ENCODE measurements around the gene SSH3.

The SSH3 gene

DNA sequence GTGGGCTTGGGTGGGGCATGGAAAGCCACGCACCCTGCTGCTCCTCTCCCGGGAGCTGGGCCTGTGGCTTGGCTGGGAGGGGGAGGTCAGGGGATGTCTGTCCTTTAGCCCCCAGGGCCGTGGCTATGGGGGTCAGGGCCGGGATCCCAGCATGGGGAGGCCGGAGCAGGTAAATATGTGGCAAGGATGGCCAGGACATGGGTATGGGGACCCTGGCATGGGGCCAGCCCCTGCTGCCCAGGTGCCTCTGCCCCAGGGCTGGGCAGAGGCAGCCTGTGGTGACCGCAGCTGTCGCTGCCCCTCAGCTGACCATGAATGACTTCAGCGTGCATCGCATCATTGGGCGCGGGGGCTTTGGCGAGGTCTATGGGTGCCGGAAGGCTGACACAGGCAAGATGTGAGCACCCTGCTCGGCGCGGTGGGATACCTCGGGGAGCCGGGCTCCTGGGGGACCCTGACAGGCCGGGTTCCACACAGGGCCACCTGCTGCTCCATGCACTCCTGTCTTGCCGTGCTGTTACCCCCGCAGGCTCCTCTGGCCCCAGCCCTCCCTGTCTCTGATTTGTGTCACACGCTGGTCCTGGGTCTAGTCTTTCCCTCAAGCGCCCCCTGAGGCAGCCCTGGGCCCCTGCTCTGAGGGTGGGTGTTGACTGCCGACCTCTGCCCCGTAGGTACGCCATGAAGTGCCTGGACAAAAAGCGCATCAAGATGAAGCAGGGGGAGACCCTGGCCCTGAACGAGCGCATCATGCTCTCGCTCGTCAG lies 22.4 kb upstream of the SSH3 start:
- DNase-seq = no peak

DNA sequence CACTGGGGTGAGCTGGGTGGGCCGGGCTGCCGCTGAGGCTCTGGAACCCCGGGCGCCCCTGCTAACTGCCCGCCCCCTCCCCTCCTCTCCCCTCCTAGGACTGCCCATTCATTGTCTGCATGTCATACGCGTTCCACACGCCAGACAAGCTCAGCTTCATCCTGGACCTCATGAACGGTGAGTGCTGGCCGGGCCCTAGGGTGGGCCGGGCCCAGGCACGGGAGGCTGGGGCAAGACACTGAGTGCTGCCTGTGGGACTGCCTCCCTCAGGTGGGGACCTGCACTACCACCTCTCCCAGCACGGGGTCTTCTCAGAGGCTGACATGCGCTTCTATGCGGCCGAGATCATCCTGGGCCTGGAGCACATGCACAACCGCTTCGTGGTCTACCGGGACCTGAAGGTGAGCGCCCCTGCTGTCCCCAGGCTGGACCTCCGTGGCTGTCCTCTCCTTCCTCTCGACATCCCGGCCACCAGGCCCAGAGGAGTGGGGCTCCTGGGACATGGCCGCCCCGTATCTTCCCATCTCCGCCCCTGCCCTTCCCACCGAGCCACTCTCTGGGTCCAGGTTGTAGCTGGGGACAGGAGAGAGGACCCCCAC lies 21.7 kb upstream of the SSH3 start:
- DNase-seq = no peak

DNA sequence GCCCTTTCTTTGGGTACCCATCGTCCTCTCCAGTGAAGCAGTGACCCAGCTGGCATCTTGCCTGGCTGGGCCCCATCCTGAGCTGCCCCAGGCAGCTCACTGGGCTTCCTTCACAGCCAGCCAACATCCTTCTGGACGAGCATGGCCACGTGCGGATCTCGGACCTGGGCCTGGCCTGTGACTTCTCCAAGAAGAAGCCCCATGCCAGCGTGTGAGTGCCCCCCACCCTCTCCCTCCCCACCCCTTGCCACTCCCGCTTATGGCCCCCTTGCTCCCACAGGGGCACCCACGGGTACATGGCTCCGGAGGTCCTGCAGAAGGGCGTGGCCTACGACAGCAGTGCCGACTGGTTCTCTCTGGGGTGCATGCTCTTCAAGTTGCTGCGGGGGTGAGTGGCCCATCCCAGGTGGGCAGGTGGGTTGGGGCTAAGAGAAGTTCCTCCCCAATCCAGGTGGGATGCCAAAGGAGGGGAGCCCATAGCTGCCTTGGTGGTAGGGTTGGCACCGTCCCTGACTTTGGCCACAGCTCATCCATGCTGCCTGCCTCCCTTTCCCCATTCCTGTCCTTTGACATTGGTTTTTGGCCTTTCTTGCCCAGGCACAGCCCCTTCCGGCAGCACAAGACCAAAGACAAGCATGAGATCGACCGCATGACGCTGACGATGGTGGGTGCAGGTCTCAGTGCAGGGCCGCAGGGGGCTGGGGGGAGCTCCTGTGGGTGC lies 21.0 kb upstream of the SSH3 start:
- DNase-seq = no peak

DNA sequence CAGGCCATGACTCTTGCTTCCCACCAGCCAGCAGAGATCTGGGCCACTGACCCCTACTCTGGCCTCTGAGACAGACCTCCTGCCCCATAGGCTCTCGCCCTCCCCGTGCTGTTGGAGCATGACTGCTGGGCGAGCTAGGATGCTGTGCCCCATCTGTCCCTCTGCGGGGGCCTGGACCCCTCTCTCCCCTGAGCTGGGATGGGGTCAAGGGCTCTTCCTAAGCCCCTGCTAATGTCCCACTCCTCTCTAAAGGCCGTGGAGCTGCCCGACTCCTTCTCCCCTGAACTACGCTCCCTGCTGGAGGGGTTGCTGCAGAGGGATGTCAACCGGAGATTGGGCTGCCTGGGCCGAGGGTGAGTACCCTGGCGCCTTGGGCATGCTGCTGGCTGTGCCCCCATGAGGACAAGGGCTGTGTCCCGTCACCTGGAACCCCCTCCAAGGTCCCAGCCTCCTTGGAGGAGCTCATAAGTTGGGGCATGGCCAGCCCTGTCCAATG lies 20.4 kb upstream of the SSH3 start:
- no peak for DNase-seq

DNA sequence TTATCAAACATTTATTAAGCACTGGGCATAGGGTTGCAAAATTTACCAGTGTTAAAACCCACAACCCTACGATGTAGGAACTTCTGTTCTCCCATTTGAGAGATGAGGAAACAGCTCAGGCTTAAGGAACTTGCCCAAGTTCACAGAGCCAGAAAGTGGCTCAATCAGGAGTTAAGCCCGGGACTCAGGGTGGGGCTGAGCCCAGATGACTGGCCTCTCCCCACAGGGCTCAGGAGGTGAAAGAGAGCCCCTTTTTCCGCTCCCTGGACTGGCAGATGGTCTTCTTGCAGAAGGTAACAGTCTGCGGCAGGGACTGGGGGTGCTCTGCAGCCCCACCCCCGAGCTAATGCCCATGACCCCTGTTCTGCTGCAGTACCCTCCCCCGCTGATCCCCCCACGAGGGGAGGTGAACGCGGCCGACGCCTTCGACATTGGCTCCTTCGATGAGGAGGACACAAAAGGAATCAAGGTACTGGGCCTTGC lies 19.8 kb upstream of the SSH3 start:
- DNase-seq = no peak

DNA sequence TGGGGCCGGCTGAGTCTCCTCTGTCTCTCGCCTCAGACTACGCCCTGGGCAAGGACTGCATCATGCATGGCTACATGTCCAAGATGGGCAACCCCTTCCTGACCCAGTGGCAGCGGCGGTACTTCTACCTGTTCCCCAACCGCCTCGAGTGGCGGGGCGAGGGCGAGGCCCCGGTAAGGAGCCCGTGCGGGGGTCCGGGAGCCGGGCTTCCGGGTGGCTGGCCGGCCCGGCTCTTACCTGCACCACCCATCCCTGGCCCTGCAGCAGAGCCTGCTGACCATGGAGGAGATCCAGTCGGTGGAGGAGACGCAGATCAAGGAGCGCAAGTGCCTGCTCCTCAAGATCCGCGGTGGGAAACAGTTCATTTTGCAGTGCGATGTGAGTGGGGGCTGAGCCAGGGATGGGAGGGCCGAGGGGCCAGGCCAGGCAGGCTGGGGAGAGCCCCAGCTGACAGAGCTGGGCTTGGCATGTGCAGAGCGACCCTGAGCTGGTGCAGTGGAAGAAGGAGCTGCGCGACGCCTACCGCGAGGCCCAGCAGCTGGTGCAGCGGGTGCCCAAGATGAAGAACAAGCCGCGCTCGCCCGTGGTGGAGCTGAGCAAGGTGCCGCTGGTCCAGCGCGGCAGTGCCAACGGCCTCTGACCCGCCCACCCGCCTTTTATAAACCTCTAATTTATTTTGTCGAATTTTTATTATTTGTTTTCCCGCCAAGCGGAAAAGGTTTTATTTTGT lies 18.4 kb upstream of the SSH3 start:
- DNase-seq = no peak

DNA sequence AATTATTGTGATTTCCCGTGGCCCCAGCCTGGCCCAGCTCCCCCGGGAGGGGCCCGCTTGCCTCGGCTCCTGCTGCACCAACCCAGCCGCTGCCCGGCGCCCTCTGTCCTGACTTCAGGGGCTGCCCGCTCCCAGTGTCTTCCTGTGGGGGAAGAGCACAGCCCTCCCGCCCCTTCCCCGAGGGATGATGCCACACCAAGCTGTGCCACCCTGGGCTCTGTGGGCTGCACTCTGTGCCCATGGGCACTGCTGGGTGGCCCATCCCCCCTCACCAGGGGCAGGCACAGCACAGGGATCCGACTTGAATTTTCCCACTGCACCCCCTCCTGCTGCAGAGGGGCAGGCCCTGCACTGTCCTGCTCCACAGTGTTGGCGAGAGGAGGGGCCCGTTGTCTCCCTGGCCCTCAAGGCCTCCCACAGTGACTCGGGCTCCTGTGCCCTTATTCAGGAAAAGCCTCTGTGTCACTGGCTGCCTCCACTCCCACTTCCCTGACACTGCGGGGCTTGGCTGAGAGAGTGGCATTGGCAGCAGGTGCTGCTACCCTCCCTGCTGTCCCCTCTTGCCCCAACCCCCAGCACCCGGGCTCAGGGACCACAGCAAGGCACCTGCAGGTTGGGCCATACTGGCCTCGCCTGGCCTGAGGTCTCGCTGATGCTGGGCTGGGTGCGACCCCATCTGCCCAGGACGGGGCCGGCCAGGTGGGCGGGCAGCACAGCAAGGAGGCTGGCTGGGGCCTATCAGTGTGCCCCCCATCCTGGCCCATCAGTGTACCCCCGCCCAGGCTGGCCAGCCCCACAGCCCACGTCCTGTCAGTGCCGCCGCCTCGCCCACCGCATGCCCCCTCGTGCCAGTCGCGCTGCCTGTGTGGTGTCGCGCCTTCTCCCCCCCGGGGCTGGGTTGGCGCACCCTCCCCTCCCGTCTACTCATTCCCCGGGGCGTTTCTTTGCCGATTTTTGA lies 17.5 kb upstream of the SSH3 start:
- DNase-seq = no peak

DNA sequence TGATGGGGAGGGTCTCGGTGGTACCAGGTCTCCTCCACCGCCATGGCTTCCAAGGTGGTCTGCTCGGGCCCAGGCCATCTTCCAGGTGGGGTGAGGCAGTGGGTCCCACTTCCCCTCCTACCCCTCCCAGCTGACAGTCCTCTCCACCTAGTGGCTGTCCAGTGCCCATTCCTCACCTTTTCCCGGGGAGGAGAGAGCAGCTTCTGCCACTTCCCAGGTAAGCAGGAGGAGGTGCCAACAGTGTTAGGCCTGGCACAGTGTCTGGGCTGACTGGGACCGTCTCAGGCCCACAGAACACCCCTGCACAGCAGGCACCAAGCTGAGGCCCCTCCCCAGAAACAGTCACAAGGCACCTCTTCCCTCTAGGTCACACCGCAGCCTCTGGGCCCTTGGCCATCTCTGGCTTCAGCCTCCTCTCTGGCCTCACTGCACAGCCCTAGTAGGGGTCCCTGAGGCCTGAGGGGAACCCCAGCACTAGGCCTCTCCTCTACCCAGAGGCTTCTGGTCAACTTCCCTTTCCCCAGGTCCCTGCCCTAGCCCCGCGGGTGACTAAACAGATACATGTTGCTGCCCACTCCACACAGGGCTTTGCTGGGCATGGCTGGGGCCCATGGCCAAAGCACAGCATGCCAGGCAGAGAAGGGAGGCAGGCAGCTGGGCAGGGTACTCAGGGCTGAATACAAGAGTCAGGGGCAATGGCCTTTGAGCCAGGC lies 16.6 kb upstream of the SSH3 start:
- DNase-seq = no peak

DNA sequence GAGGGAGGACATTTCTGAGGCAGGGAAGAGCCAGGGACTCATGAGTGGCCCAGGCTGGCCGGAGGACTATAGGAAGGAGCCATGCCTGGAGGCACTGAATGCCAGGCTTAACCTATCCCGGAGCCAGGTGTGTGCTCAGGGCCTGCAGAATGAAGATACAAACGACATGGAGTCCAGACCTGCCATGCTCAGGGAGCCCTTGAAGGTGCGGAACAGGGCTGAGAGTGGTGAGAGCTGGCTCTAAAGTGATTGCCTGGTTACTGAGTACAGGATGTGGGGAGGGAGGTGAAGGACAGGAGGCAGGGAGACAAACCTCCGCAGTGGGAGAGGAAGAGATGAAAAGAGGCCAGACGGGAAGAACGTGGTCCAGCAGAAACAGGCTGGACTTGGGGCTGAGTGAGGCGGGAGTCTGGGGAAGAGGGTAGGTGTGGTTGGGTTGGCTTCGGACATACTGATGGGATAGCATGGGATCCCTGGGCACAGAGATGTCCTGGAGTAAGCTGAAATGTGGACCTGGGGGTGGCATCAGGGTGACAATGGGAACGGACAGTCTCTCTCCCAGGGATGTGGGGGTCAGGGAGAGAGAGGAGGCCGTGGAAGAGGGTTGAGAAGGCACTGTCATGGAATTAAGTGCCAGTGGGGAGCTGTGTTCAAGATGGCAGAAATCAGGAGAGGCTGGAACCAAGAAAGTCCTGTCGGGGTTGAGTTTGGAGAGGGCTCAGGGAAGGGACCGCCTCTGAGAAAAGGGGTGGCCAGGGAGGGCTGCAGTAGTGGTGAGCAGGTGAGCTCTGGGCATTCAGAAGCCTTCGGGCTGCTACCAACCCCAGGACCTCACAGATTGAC lies 15.8 kb upstream of the SSH3 start:
- no peak for DNase-seq

DNA sequence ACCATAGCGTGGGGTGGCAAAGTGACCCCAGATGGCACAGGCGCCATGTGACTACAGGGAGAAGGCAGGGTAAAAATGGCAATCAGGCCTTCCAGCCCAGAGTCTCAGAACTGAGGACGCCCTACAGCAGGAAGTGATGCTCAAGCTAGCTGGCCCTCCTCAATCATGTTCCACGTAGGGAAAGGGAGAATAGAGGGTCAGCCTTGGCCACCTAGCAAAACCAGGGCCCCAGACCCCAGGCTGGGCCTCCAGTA lies 15.2 kb upstream of the SSH3 start:
- no peak for DNase-seq

DNA sequence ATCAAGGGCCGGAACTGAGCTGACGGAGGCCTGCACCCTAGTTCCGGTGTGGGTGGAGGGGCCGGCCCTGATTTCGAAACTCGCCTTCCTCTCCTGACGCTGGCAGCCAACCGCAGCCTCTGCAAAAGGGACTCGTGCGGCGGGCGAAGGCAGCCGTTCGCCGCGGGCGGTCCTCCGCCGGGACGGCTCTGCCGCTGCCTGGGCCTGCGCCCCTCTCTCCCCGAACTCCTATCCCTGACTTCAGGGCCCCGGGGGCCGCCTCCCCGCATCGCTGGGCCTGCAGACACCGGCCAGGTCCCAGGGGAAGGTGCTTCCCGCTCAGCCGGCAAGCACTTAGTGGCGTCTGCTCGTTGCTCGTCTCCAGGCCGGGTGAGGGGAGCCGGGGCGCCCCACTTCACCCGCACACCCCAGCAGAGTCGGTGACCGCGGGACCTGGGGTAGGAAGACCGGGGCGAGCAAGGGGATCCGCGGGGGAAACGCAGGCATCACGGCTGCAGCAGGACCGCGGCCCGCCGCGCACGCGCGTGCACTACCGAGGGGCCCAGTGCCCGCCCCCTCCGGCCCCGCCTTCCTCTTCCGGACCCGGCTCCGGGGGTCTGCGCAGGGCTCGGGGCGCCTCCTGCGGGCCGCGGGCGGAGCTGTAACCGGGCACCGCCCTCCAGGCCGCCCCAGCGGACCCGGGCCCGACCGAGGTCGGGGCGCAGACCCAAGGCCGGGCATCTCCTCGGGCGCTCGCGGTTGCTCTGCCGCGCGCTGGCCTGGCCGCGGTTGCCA lies 14.7 kb upstream of the SSH3 start:
- peak; percentile 57 to 86 for DNase-seq

DNA sequence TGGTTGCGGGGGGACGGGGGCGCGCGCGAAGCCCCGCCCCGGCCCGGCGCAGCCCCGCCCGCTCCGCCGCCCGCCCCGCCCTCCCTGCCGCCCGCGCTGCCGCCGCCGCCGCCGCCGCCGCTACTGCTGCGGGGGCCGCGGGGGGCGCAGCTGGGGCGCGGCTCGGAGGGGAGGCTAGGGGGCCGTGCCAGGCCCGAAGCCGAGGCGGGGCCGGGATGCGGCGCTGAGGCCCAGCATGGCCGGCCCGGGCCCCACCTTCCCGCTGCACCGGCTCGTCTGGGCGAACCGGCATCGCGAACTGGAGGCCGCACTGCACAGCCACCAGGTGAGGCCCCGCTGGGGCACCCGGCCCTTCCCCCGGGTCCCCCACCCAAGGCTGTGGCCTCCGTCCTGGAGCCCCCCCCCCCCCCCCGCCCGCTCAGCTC lies 14.1 kb upstream of the SSH3 start, which contains the start of gene ANKRD13D:
TSS of gene ANKRD13D (plus strand) at position 78 of the 425 bp plus-strand sequence. CDS start at position 236, 158 bp downstream.
- DNase-seq = no peak

DNA sequence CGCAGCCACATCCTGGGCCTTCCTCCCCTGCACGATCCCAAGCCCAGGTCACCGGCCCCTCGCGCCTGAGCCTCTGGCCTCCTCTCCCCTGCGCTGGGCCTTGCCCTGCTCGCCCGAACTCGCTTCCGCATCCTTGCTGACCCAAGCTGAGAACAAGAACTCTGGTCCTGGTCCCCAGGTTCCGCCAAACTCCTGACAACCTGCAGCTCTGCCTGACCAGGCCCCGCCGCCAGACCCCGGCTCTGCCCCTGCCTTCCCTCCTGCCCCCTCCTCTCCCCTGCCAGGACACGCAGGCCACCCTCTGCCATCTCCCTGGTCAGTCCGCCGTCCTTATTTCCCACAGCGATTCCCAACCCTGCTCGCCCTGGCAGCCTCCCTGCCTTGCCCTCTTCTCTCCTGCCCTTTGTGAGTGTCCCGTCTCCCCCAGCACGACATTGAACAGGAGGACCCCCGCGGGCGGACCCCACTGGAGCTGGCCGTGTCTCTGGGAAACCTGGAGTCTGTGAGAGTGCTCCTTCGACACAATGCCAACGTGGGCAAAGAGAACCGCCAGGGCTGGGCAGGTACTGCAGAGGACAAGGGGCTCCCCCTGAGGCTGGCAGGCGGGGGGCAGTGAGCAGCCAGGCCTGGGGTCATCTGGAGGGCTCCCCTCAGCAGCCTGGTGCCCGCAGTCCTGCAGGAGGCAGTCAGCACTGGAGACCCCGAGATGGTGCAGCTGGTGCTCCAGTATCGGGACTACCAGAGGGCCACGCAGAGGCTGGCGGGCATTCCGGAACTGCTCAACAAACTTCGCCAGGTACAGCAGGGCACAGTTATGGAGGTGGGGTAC lies 13.5 kb upstream of the SSH3 start:
- no peak for DNase-seq

DNA sequence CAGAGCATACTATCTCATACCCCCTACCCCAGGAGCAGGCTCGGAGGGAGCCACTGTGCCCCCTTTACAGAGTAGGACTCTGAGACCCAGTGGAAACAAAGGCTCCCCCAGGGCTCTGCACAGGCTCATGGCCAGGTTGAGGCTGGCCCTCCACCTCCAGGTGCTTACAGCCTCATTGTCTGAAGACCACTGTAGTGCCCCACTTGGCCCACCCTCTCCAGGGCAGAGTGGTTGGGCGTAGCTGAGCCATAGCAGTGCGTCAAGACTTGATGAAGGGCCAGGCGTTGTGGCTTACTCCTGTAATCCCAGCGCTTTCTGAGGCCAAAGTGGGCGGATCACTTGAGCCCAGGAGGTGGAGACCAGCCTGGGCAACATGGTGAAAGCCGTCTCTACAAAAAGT lies 12.5 kb upstream of the SSH3 start:
- no peak for DNase-seq

DNA sequence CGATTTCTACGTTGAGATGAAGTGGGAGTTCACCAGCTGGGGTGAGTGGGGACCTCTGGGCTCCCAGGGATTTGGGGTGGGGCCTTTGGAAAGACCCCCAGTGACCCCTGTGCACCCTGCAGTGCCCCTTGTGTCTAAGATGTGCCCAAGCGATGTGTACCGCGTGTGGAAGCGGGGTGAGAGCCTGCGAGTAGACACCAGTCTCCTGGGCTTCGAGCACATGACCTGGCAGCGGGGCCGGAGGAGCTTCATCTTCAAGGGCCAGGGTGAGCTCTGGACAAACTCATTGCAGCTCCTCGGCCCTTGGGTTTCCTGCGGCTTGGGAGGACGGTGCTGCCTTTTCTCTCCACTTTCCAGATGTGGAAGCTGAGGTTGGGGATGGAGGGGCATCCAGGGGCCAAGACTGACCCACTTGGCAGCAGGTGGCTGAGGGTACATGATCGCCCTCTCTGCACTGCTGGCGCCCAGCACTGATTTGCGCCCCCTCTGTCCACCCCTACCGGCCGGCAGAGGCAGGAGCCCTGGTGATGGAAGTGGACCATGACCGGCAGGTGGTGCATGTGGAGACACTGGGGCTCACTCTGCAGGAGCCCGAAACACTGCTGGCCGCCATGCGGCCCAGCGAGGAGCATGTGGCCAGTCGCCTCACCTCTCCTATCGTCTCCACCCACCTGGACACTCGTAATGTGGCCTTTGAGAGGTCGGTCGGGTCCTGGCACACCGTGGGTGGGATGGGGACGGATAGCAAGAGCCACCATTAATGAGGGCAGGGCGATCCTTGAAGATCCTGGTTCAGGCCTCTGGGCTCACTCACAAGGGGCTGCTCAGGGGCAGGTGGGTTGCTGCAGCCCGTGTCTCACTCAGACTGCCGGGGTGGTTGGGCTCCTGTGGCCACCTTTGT lies 11.6 kb upstream of the SSH3 start:
- no peak for DNase-seq

DNA sequence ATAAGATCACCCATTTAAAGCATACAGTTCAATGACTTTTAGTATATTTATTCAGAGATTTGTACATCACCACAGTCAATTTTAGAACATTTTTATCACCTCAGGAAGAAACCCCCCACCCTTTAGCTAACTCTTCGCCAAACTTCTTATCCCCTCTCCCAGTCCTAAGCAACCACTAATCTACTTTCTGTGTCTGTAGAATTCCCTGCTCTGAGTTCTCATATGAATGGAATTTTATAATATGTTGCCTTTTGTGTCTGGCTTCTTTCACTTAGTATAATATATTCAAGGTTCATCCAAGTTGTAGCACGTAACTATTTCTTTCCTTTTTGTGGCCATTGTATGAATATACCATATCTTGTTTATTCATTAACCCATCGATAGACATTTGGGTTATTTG lies 10.7 kb upstream of the SSH3 start:
- no peak for DNase-seq

DNA sequence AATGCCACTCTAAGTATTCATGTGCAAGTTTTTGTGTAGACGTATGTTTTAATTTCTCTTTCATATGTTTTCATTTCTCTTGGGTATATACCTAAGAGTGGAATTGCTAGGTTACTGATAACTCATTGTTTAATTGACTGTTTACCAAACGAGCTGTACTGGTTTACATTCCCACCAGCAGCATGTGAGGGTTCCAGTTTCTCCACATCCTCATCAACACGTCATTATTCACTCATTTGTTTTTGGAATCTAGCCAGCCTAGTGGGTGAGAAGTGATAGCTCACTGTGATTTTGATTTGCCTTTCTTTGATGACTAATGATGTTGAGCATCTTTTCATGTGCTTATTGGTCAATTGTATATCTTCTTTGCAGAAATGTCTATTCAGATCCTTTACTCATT lies 10.2 kb upstream of the SSH3 start:
- DNase-seq = peak in 1 of 2 experiments; percentile 35

DNA sequence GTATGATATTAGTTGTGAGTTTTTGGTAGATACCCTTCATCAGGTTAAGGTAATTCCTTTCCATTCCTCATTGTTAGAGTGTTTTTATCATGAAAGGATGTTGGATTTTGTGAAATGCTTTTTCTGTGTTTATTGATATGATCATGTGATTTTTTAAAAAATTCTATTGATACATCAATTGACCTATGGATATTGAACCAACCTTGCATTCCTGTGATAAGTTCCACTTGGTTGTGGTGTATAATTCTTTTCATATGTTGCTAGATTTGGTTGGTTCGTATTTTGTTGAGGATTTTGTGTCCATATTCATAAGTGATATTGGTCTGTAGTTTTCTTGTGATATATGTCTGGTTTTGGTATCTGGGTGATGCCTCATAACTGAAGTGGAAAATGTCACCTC lies 7.5 kb upstream of the SSH3 start:
- no peak for DNase-seq
